Parathyroid adenoma (tissue), 2 donors: Measurements from ENCODE around the gene FALEC.

Source experiments
- H2AFZ ChIP-seq: fragments of 300-600 bp; sonication (generic); one replicate; pipeline ENCODE4 v1.7.0; 2017; ENCODE audit warnings: antibody characterized with exemption, mild to moderate bottlenecking
- H3K27ac ChIP-seq: fragments of 300-600 bp; sonication (generic); one replicate; pipeline ENCODE4 v1.7.0; 2017
- H3K27me3 ChIP-seq: fragments of 300-600 bp; sonication (generic); one replicate; pipeline ENCODE4 v1.7.0; 2017; ENCODE audit warnings: low read length; ENCODE audit not compliant: control insufficient read depth, insufficient read depth
- H3K36me3 ChIP-seq: fragments of 300-600 bp; sonication (generic); one replicate; pipeline ENCODE4 v1.7.0; 2017; ENCODE audit warnings: low read length; ENCODE audit not compliant: control insufficient read depth, insufficient read depth
- H3K4me1 ChIP-seq: fragments of 300-600 bp; sonication (generic); one replicate; pipeline ENCODE4 v1.7.0; 2017; ENCODE audit warnings: control low read depth
- H3K4me2 ChIP-seq: fragments of 300-600 bp; sonication (generic); one replicate; pipeline ENCODE4 v1.7.0; 2017; ENCODE audit warnings: low read length
- H3K4me3 ChIP-seq: fragments of 300-600 bp; sonication (generic); one replicate; pipeline ENCODE4 v1.7.0; 2017; ENCODE audit warnings: low read depth, low read length
- H3K79me2 ChIP-seq: fragments of 300-600 bp; sonication (generic); one replicate; pipeline ENCODE4 v1.7.0; 2017; ENCODE audit warnings: control low read depth
- H3K9ac ChIP-seq: fragments of 300-600 bp; sonication (generic); one replicate; pipeline ENCODE4 v1.7.0; 2017; ENCODE audit warnings: mild to moderate bottlenecking
- H3K9me3 ChIP-seq: fragments of 300-600 bp; sonication (generic); one replicate; pipeline ENCODE4 v1.7.0; 2017; ENCODE audit warnings: low read length; ENCODE audit not compliant: control insufficient read depth
- TF ChIP-seq, protein P1 (sequence below): fragments of 300-600 bp; sonication (generic); IDR thresholded peaks from one replicate; pipeline ENCODE4 v1.7.0; 2017; ENCODE audit warnings: antibody characterized with exemption, mild to moderate bottlenecking
- donor health status: primary hyperparathyroidism.

Gene FALEC

DNA sequence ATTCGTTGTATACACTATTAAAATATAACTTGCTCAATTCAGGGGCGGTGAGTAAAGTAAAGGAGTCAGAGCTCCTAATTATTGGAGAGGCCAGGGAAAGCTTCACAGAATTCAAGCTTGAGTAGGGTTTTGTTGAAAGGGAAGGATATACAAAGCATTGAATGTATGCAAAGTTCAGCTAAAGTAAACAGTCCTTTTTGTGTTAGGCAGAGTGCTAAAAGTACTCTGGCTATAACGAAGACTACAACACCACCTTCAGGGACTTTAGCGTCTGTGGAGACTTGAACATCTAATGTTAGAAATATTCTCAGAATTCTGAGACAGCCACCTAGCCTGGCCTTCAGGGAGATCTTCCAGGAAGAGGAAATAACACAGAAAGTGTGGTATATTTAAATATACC, 1.1 kb downstream of the FALEC start:
- H3K4me1 ChIP-seq, result no peaks in the 10 kb centered on the region
- no peak overlapping the region for H3K27ac ChIP-seq

DNA sequence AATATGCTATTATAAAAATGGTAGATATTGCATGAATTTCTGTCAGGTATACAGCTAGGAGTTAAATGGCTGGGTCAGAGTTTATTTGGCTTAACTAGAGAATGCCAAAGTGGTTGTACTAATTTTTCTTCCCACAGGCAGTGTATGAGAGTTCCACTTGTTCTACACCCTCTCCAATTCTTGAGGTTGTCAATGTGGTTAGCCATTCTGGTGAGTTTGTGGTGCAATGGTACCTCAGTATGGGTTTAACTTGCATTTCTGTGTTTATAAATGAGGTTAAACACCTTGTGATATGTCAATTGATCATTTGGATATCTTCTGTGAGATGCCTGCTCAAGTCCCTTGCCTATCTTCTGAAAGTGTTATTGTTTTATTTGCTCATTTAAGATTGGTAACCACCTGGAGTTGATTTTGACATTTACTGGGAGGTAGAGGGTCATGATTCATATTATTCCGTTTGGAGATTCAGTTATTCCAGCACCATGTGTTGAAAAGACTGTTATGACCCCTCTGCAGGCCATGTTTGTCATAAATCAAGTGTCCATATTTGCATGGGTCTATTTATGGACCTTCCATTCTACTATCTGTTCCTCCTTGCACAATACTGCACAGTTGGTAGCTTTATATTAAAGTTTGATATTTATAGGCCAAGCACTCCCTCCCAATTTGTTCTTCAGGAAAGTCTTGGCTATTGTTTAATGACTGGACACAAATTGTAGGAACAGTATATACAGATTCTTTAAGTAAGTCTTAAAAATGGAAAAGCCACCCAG, 5.8 kb downstream of the FALEC start:
- Histone ChIP-seq H3K4me2 (no peak overlapping the region), H3K9me3 (no peaks in the 10 kb centered on the region), H3K79me2 (no peaks in the 10 kb centered on the region), H3K4me3 (no peak overlapping the region), H3K4me1 (no peaks in the 10 kb centered on the region), H3K27me3 (no peaks in the 10 kb centered on the region), H2AFZ (no peak overlapping the region), H3K9ac (no peak overlapping the region), H3K36me3 (no peaks in the 10 kb centered on the region), H3K27ac (no peak overlapping the region)
- TF ChIP-seq, protein P1, sequence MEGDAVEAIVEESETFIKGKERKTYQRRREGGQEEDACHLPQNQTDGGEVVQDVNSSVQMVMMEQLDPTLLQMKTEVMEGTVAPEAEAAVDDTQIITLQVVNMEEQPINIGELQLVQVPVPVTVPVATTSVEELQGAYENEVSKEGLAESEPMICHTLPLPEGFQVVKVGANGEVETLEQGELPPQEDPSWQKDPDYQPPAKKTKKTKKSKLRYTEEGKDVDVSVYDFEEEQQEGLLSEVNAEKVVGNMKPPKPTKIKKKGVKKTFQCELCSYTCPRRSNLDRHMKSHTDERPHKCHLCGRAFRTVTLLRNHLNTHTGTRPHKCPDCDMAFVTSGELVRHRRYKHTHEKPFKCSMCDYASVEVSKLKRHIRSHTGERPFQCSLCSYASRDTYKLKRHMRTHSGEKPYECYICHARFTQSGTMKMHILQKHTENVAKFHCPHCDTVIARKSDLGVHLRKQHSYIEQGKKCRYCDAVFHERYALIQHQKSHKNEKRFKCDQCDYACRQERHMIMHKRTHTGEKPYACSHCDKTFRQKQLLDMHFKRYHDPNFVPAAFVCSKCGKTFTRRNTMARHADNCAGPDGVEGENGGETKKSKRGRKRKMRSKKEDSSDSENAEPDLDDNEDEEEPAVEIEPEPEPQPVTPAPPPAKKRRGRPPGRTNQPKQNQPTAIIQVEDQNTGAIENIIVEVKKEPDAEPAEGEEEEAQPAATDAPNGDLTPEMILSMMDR, result no peak

More for the DNA sequence above, 1.1 kb downstream of the FALEC start:
- no peak overlapping the region for H3K4me3 ChIP-seq
- H2AFZ ChIP-seq, result no peak overlapping the region
- H3K9me3 ChIP-seq, result no peaks in the 10 kb centered on the region
- TF ChIP-seq, protein P1, result no peak
- no peaks in the 10 kb centered on the region for H3K27me3 ChIP-seq
- H3K4me2 ChIP-seq, result no peak overlapping the region
- H3K9ac ChIP-seq, result no peak overlapping the region
- H3K79me2 ChIP-seq, result no peaks in the 10 kb centered on the region
- H3K36me3 ChIP-seq, result no peaks in the 10 kb centered on the region

DNA sequence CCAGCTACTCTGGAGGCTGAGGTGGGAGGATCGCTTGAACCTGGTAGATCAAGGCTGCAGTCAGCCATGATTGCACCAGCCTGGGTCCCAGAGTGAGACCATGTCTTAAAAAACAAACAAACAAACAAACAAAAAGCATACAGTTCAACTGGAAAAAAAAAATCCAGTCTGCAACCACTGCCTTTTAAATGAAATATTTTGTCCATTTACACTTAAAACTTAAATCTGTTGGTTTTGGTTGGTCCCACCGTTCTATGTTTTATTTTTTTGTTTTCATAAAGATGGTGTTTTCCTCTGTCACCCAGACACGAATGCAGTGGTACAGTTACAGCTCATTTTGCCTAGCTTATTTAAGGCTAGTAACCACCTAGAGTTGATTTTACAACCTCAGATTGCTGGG, 9.8 kb downstream of the FALEC start:
- TF ChIP-seq, protein P1, result no peak
- H3K27me3 ChIP-seq, result no peaks in the 10 kb centered on the region
- H3K4me1 ChIP-seq, result no peaks in the 10 kb centered on the region
- H3K4me3 ChIP-seq, result no peak overlapping the region
- H3K27ac ChIP-seq, result no peak overlapping the region
- no peak overlapping the region for H3K9ac ChIP-seq
- H3K4me2 ChIP-seq, result no peak overlapping the region
- H2AFZ ChIP-seq, result no peak overlapping the region
- H3K36me3 ChIP-seq, result no peaks in the 10 kb centered on the region
- no peaks in the 10 kb centered on the region for H3K79me2 ChIP-seq
- H3K9me3 ChIP-seq, result no peaks in the 10 kb centered on the region

DNA sequence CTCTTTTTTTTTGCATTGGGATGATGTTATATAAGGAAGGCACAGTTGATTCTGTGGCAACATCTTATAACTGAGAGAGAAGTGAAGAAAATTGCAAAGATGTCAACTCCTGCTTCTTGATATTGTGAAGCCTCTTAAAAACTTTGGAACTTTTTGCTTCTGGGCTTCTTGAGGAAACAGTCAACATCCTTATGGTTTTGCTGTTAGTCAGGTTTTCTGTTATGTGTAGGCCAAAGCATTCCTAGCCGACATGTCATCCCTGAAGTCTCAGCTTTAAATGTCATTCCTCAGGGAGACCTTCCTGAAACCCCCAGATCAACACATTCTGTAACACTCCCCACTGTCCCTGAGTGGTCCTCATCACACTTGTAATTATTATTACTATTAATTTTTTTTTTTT, 12.6 kb downstream of the FALEC start:
- TF ChIP-seq, protein P1, result no peak
- H3K4me2 ChIP-seq, result no peak overlapping the region
- no peak overlapping the region for H3K4me3 ChIP-seq
- no peaks in the 10 kb centered on the region for H3K27me3 ChIP-seq
- H2AFZ ChIP-seq, result no peak overlapping the region
- H3K9ac ChIP-seq, result no peak overlapping the region
- H3K4me1 ChIP-seq, result no peaks in the 10 kb centered on the region
- no peaks in the 10 kb centered on the region for H3K36me3 ChIP-seq
- H3K79me2 ChIP-seq, result no peaks in the 10 kb centered on the region
- H3K9me3 ChIP-seq, result no peaks in the 10 kb centered on the region
- H3K27ac ChIP-seq, result no peak overlapping the region

DNA sequence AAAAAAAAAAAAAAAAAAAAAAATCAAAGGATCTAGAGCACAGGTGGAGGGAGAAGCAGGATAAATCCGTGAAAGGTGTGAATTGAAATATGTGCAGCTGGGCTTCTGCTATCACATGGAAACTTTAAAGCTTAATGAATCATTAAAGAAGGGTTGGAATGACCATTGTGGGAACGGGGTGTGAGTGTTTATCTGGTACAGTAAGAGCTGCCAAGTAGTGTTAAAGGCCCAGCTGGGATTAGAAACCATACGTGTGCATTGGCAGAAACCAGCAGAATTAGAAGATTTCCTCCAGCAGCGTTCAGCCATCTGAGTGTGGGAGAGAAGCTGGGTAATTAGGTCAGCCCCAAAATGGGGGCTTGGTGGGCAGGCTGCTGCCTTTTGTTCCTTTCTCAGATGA, 13.5 kb downstream of the FALEC start:
- no peak overlapping the region for H3K9ac ChIP-seq
- no peaks in the 10 kb centered on the region for H3K79me2 ChIP-seq
- H2AFZ ChIP-seq, result no peak overlapping the region

More for the DNA sequence above, 13.5 kb downstream of the FALEC start:
- Histone ChIP-seq H3K27me3 (no peaks in the 10 kb centered on the region), H3K4me2 (no peak overlapping the region), H3K4me3 (no peak overlapping the region), H3K27ac (no peak overlapping the region), H3K36me3 (no peaks in the 10 kb centered on the region), H3K9me3 (no peaks in the 10 kb centered on the region), H3K4me1 (no peaks in the 10 kb centered on the region)
- TF ChIP-seq, protein P1, result no peak
